OCI-M1 (cell line): Measurements from ENCODE around the gene MMP23B.
"Not testable (repeated sequence)": the region's sequence is repeated elsewhere in the genome, so short reads cannot be mapped to it uniquely, and the experiment has no call there.

Experiments
- DNase-seq: peaks from one replicate; lab custom pipeline; 2025; lab: John Stamatoyannopoulos, UW

The MMP23B gene

GRCh38 chr1:1666526-1666925 lies 34.6 kb downstream of the MMP23B start:
- DNase-seq = no peak

- DNase-seq = no peak
Observed at GRCh38 chr1:1669468-1670440, 37.8 kb downstream of the MMP23B start.

- no peak for DNase-seq
Observed at GRCh38 chr1:1670866-1671265, 38.9 kb downstream of the MMP23B start.

GRCh38 chr1:1671365-1672119 lies 39.6 kb downstream of the MMP23B start:
- no peak for DNase-seq

- DNase-seq = no peak
Observed at GRCh38 chr1:1672181-1672965, 40.4 kb downstream of the MMP23B start.

GRCh38 chr1:1674806-1675205 lies 42.8 kb downstream of the MMP23B start:
- DNase-seq = not testable (repeated sequence)

GRCh38 chr1:1675218-1675617 lies 43.2 kb downstream of the MMP23B start:
- DNase-seq = not testable (repeated sequence)

GRCh38 chr1:1676087-1676486 lies 44.1 kb downstream of the MMP23B start:
- not testable (repeated sequence) for DNase-seq

- DNase-seq = no peak
Observed at GRCh38 chr1:1677718-1678580, 46.0 kb downstream of the MMP23B start.

- no peak for DNase-seq
Observed at GRCh38 chr1:1678581-1679380, 46.8 kb downstream of the MMP23B start.

GRCh38 chr1:1680031-1680911 lies 48.3 kb downstream of the MMP23B start:
- DNase-seq = no peak

GRCh38 chr1:1680912-1681273 lies 48.9 kb downstream of the MMP23B start:
- DNase-seq = no peak

GRCh38 chr1:1683104-1683905 lies 51.3 kb downstream of the MMP23B start:
- DNase-seq = no peak
